PC-3 (cell line): ENCODE measurements around the gene CCDC187.

Experiments
- EZH2 ChIP-seq: fragments of 300-600 bp; sonication (generic); IDR thresholded peaks from one replicate; pipeline ENCODE4 v1.6.1; 2017; ENCODE audit warnings: antibody characterized with exemption, mild to moderate bottlenecking, low read length; ENCODE audit not compliant: unreplicated experiment
- EZH2phosphoT487 ChIP-seq: fragments of 300-600 bp; sonication (generic); IDR thresholded peaks from 2 replicates; pipeline ENCODE4 v1.6.1; 2018; ENCODE audit warnings: mild to moderate bottlenecking, antibody characterized with exemption, low read length, borderline replicate concordance
- TF ChIP-seq, protein P1 (sequence below): fragments of 300-600 bp; sonication (generic); conservative IDR thresholded peaks from 2 replicates; pipeline ENCODE4 v1.5.1; 2017; ENCODE audit warnings: antibody characterized with exemption, low read depth, mild to moderate bottlenecking, low read length

DNA sequence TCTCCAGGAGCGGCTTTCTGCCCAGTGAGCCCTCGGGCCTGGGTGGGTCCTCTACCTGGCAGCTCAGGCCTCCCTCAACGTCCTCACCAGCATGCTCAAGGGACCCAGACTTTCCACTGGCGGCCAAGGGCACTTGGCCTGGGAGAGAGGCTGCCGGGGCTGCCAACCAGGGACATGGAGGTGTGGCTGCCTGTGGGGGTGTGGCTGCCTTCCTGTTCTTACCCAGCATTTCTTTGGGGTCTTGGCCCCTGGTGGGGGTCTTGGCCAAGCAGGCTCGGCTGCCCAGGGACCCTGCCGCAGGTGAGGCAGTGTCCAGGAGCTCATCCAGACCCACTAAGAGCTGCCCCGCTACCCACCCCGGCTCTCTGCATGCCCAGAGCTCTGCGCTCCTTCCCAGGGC lies 51.0 kb downstream of the CCDC187 start:
- TF ChIP-seq, protein P1, sequence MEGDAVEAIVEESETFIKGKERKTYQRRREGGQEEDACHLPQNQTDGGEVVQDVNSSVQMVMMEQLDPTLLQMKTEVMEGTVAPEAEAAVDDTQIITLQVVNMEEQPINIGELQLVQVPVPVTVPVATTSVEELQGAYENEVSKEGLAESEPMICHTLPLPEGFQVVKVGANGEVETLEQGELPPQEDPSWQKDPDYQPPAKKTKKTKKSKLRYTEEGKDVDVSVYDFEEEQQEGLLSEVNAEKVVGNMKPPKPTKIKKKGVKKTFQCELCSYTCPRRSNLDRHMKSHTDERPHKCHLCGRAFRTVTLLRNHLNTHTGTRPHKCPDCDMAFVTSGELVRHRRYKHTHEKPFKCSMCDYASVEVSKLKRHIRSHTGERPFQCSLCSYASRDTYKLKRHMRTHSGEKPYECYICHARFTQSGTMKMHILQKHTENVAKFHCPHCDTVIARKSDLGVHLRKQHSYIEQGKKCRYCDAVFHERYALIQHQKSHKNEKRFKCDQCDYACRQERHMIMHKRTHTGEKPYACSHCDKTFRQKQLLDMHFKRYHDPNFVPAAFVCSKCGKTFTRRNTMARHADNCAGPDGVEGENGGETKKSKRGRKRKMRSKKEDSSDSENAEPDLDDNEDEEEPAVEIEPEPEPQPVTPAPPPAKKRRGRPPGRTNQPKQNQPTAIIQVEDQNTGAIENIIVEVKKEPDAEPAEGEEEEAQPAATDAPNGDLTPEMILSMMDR: no peak
- TF ChIP-seq EZH2: no peak
- no peak for TF ChIP-seq EZH2phosphoT487
